ENCODE results near the gene FASN.
A peak's percentile ranks its signal among the peaks of the same experiment; 100 is the strongest.

Gene FASN

GRCh38 chr17:82035956-82036633 is 61.9 kb downstream of the FASN start:
- peak overlapping the region; percentile 86 for H3K27ac ChIP-seq

GRCh38 chr17:82035488-82035887 is 62.5 kb downstream of the FASN start:
- H3K27ac ChIP-seq, result no peak overlapping the region; the same call in 1 of the 2 replicates
- TF ChIP-seq ZFX (IDR thresholded peaks at IDR 0.05), result no peak
- no peak for TF ChIP-seq CTCF (conservative IDR thresholded peaks at IDR 0.05)

More at GRCh38 chr17:82035956-82036633, 61.9 kb downstream of the FASN start:
- no peak for TF ChIP-seq ZFX (IDR thresholded peaks at IDR 0.05)
- no peak for TF ChIP-seq CTCF (conservative IDR thresholded peaks at IDR 0.05)

GRCh38 chr17:82034371-82035011 is 63.5 kb downstream of the FASN start:
- H3K27ac ChIP-seq, result no peak overlapping the region
- TF ChIP-seq ZFX (IDR thresholded peaks at IDR 0.05) (no peak), CTCF (conservative IDR thresholded peaks at IDR 0.05) (no peak)

- TF ChIP-seq CTCF (conservative IDR thresholded peaks at IDR 0.05) (no peak), ZFX (IDR thresholded peaks at IDR 0.05) (no peak)
- no peak overlapping the region; the same call in 1 of the 2 replicates for H3K27ac ChIP-seq
These were observed 64.5 kb downstream of the FASN start for GRCh38 chr17:82033359-82034085.

GRCh38 chr17:82031885-82032627 is 66.0 kb downstream of the FASN start:
- no peak for TF ChIP-seq CTCF (conservative IDR thresholded peaks at IDR 0.05)
- no peak for TF ChIP-seq ZFX (IDR thresholded peaks at IDR 0.05)
- H3K27ac ChIP-seq, result peak overlapping the region; percentile 97

GRCh38 chr17:82031303-82031884 is 66.6 kb downstream of the FASN start, which contains the start of gene RAC3:
Gene RAC3, plus strand, starts transcription at chr17:82031678. Its CDS starts 84 bp downstream, at chr17:82031762.
- TF ChIP-seq ZFX (IDR thresholded peaks at IDR 0.05) (no peak), CTCF (conservative IDR thresholded peaks at IDR 0.05) (no peak)
- peak within 1 kb of the TSS; percentile 97 for H3K27ac ChIP-seq
